IMR-90 (cell line): Measurements from ENCODE around the gene USP10. TPM values are rescaled to one million over a fixed set of nuclear protein-coding genes. Genes with fewer than 3 reads are reported as not detected.
A peak's percentile ranks its signal among the peaks of the same experiment; 100 is the strongest.

Source experiments
- ATAC-seq: fragments of 200-7000 bp; cut with Tn5 transposase; 2 replicates; pipeline ENCODE4 v1.9.1; 2020; ENCODE audit warnings: low read depth, mild to moderate bottlenecking, moderate library complexity
- BruUV-seq: library from RNA; stranded (reverse); fragments of 400-500 nt; replicated peaks from 2 replicates; lab custom pipeline; 2021; lab: Mats Ljungman, UMichigan
- CTCF ChIA-PET: fragments of 300-600 bp; formaldehyde crosslinking; extraction: SDS; loops from one replicate; lab custom pipeline; 2021; ENCODE audit warnings: antibody characterized with exemption; lab: Yijun Ruan, JAX
- POLR2A ChIA-PET: fragments of 300-600 bp; sonication (Branson Sonifier 250); formaldehyde crosslinking; loops from one replicate; lab custom pipeline; 2022; ENCODE audit warnings: antibody characterized with exemption; ENCODE audit not compliant: unreplicated experiment; lab: Charles Lee
- DNase-seq: peaks from one replicate; pipeline ENCODE4 v3.0.0; 2013
- H2AFZ ChIP-seq: replicated peaks from 2 replicates; pipeline ENCODE3; 2013; ENCODE audit warnings: low read length, mild to moderate bottlenecking; ENCODE audit not compliant: poor library complexity
- H2AK5ac ChIP-seq: 2 replicates; pipeline ENCODE4 v1.6.1; 2013; ENCODE audit warnings: low read depth, low read length, inconsistent platforms
- H2AK9ac ChIP-seq: replicated peaks from 2 replicates; pipeline ENCODE3; 2013; ENCODE audit warnings: mild to moderate bottlenecking, low read depth, low read length, moderate library complexity; ENCODE audit not compliant: poor library complexity
- H2BK120ac ChIP-seq: 2 replicates; pipeline ENCODE4 v1.6.1; 2013; ENCODE audit warnings: low read depth, low read length, inconsistent platforms
- H2BK15ac ChIP-seq: 3 replicates; pipeline ENCODE4 v1.6.1; 2013; ENCODE audit warnings: low read depth, low read length, inconsistent platforms
- H2BK20ac ChIP-seq: 2 replicates; pipeline ENCODE4 v1.6.1; 2013; ENCODE audit warnings: low read depth, mild to moderate bottlenecking, inconsistent platforms, low read length, moderate library complexity
- H2BK5ac ChIP-seq: 2 replicates; pipeline ENCODE4 v1.6.1; 2013; ENCODE audit warnings: mild to moderate bottlenecking, low read depth, low read length, inconsistent platforms; ENCODE audit not compliant: poor library complexity, severe bottlenecking
- H3K14ac ChIP-seq: replicated peaks from 2 replicates; pipeline ENCODE4 v1.6.1; 2013; ENCODE audit warnings: low read depth, low read length, inconsistent platforms
- H3K18ac ChIP-seq: 2 replicates; pipeline ENCODE4 v1.6.1; 2013; ENCODE audit warnings: low read depth, low read length, control low read depth
- H3K23ac ChIP-seq: 2 replicates; pipeline ENCODE4 v1.6.1; 2013; ENCODE audit warnings: low read depth, low read length, inconsistent platforms
- H3K27ac ChIP-seq: 2 replicates; pipeline ENCODE4 v1.5.1; 2013; ENCODE audit warnings: mild to moderate bottlenecking, control low read depth, low read length; ENCODE audit not compliant: insufficient read depth
- H3K27me3 ChIP-seq: 2 replicates; pipeline ENCODE4 v1.6.1; 2013; ENCODE audit warnings: low read length; ENCODE audit not compliant: control insufficient read depth, insufficient read depth
- H3K36me3 ChIP-seq: 2 replicates; pipeline ENCODE4 v1.6.1; 2013; ENCODE audit warnings: low read length, mixed read lengths; ENCODE audit not compliant: control insufficient read depth, insufficient read depth
- H3K4ac ChIP-seq: 2 replicates; pipeline ENCODE4 v1.6.1; 2013; ENCODE audit warnings: low read depth, low read length, inconsistent platforms
- H3K4me1 ChIP-seq: 2 replicates; pipeline ENCODE4 v1.6.1; 2013; ENCODE audit warnings: low read length, mixed read lengths; ENCODE audit not compliant: control insufficient read depth, insufficient read depth
- H3K4me2 ChIP-seq: 2 replicates; pipeline ENCODE4 v1.6.1; 2013; ENCODE audit warnings: low read depth, mild to moderate bottlenecking, control low read depth, low read length, moderate library complexity
- H3K4me3 ChIP-seq: 2 replicates; pipeline ENCODE4 v1.5.1; 2013; ENCODE audit warnings: low read depth, mild to moderate bottlenecking, control low read depth, low read length, moderate library complexity; ENCODE audit not compliant: insufficient read depth
- H3K56ac ChIP-seq: 2 replicates; pipeline ENCODE4 v1.6.1; 2013; ENCODE audit warnings: low read length, inconsistent platforms; ENCODE audit not compliant: insufficient read depth; ENCODE audit errors: extremely low read depth
- H3K79me1 ChIP-seq, 2 experiments: 2 replicates each; pipeline ENCODE4 v1.6.1; 2013; ENCODE audit warnings: low read length in 2 of 2, inconsistent platforms in 1 of 2, low read depth in 1 of 2
- H3K9ac ChIP-seq: 2 replicates; pipeline ENCODE4 v1.6.1; 2013; ENCODE audit warnings: low read depth, low read length, control low read depth
- H3K9me1 ChIP-seq: 2 replicates; pipeline ENCODE4 v1.6.1; 2013; ENCODE audit warnings: low read length, inconsistent platforms; ENCODE audit not compliant: insufficient read depth
- H3K9me3 ChIP-seq: 2 replicates; pipeline ENCODE4 v1.6.1; 2013; ENCODE audit warnings: low read length; ENCODE audit not compliant: control insufficient read depth, insufficient read depth
- H4K20me1 ChIP-seq: 2 replicates; pipeline ENCODE4 v1.6.1; 2013; ENCODE audit warnings: low read length, inconsistent platforms; ENCODE audit not compliant: insufficient read depth
- H4K5ac ChIP-seq: 2 replicates; pipeline ENCODE4 v1.6.1; 2013; ENCODE audit warnings: mild to moderate bottlenecking, low read depth, low read length, control low read depth
- H4K8ac ChIP-seq, 2 experiments: 2 replicates each; pipeline ENCODE4 v1.6.1; 2013; ENCODE audit warnings: low read depth in 2 of 2, low read length in 2 of 2, control low read depth in 1 of 2, inconsistent platforms in 1 of 2
- H4K91ac ChIP-seq: 2 replicates; pipeline ENCODE4 v1.6.1; 2013; ENCODE audit warnings: low read depth, low read length, inconsistent platforms; ENCODE audit not compliant: insufficient read depth
- BHLHE40 ChIP-seq: fragments of 150-350 bp; IDR thresholded peaks from 2 replicates; pipeline ENCODE4 v1.6.1; 2016; ENCODE audit warnings: mild to moderate bottlenecking, low read depth, low read length
- CTCF ChIP-seq: conservative IDR thresholded peaks from 2 replicates; pipeline ENCODE4 v1.5.1; 2012; ENCODE audit warnings: mild to moderate bottlenecking, low read depth, low read length, improper control_type of control experiment
- ELK1 ChIP-seq: fragments of 150-350 bp; IDR thresholded peaks from 2 replicates; pipeline ENCODE4 v1.6.1; 2016; ENCODE audit warnings: low read depth, mild to moderate bottlenecking, low read length, moderate library complexity, borderline replicate concordance
- MAFK ChIP-seq: IDR thresholded peaks from 2 replicates; pipeline ENCODE4 v1.6.1; 2012; ENCODE audit warnings: low read depth, low read length, improper control_type of control experiment
- MXI1 ChIP-seq: IDR thresholded peaks from 2 replicates; pipeline ENCODE4 v1.6.1; 2012; ENCODE audit warnings: low read depth, mild to moderate bottlenecking, low read length, moderate library complexity, borderline replicate concordance
- NFE2L2 ChIP-seq: fragments of 150-350 bp; IDR thresholded peaks from 2 replicates; pipeline ENCODE4 v1.6.1; 2016; ENCODE audit warnings: low read depth, mild to moderate bottlenecking, low read length
- POLR2A ChIP-seq: IDR thresholded peaks from 2 replicates; pipeline ENCODE4 v1.6.1; 2012; ENCODE audit warnings: mild to moderate bottlenecking, low read depth, low read length
- RCOR1 ChIP-seq: IDR thresholded peaks from 2 replicates; pipeline ENCODE4 v1.6.1; 2012; ENCODE audit warnings: mild to moderate bottlenecking, low read length, improper control_type of control experiment; ENCODE audit not compliant: insufficient replicate concordance
- USF2 ChIP-seq: fragments of 150-350 bp; IDR thresholded peaks from 2 replicates; pipeline ENCODE4 v1.6.1; 2017; ENCODE audit warnings: mild to moderate bottlenecking, antibody characterized with exemption, low read length, low read depth
- WGBS, 2 experiments: methylation state at CpG; one replicate each; pipeline versions ENCODE4 v1.1.5 to v1.1.7; 2013; ENCODE audit warnings: missing lambda C conversion rate in 2 of 2; ENCODE audit not compliant: insufficient read length in 1 of 2; ENCODE audit errors: extremely low coverage in 2 of 2; 5-methylcytosine and 5-hydroxymethylcytosine counted together
- dilution Hi-C: fragments of 300-500 bp; cut with HindIII; formaldehyde crosslinking; loops from one replicate; pipeline ENCODE4 v1.14.3; 2018; ENCODE audit warnings: low sequenced_read_pairs; ENCODE audit not compliant: unreplicated experiment
- in situ Hi-C: fragments of 300-500 bp; cut with MboI; formaldehyde crosslinking; loops from 3 replicates; pipeline ENCODE4 v1.14.3; 2019; ENCODE audit warnings: low sequenced_read_pairs, inconsistent platforms, mixed read lengths
- intact Hi-C: fragments of 100-400 bp; cut with micrococcal nuclease; formaldehyde crosslinking; loops from 2 replicates; pipeline ENCODE4 v1.10.0; 2022
- polyA plus RNA-seq, 3 experiments: library from polyadenylated mRNA; depleted of rRNA; stranded (reverse); fragments of >200 nt; gene quantifications; 2 replicates each; pipeline ENCODE4 v1.2.3, GENCODE V29; 2012; ENCODE audit warnings: low replicate concordance in 1 of 3
- total RNA-seq: library from RNA; depleted of rRNA; stranded (reverse); fragments of >200 nt; gene quantifications from 2 replicates; pipeline ENCODE4 v1.2.3, GENCODE V29; 2012

USP10 gene
- total and polyA plus RNA-seq, 2 of the 4 experiments (the other 2 are of a cell fraction) = 54.3 to 79.0 TPM

- POLR2A ChIA-PET = no interaction called here
- WGBS, 2 experiments = 100% methylated on average over 5 of the region's 10 CpGs; no CpG with 5 or more reads in 1 of the 2 experiments
These were observed 104.5 kb downstream of the USP10 start for GRCh38 chr16:84804326-84804725.

More at GRCh38 chr16:84804326-84804725, 104.5 kb downstream of the USP10 start:
- peak overlapping the region; percentile 43 for H2AK5ac ChIP-seq
- intact Hi-C loops = no loop called here
- no peaks in the 10 kb centered on the region for H3K36me3 ChIP-seq
- H2AK9ac ChIP-seq = peak overlapping the region; percentile 33
- H3K79me1 ChIP-seq = 0 out of 4 replicates have a peak, but pooled peaks cover 0 to 8% of the 10 kb centered on the region in 2 experiments
- H3K4me1 ChIP-seq = peaks cover 8% of the 10 kb centered on the region
- in situ Hi-C loops = no loop called here
- H3K23ac ChIP-seq = no peak overlapping the region
- ATAC-seq (no peak), DNase-seq (no peak)
- H3K9me3 ChIP-seq = 0 out of 2 replicates have a peak, but pooled peaks cover 3% of the 10 kb centered on the region
- H3K14ac ChIP-seq = no peak overlapping the region; the same call in 1 of the 2 replicates
- no TSS peak for BruUV-seq
- H3K4me3 ChIP-seq = no peak overlapping the region
- no peak overlapping the region; the same call in 1 of the 2 replicates for H3K4ac ChIP-seq
- H2BK15ac ChIP-seq = no peak overlapping the region
- H4K5ac ChIP-seq = no peak overlapping the region
- CTCF ChIA-PET = no interaction called here
- peak overlapping the region in 1 of 2 experiments; percentile 31; a peak in 1 of 4 replicates for H4K8ac ChIP-seq
- no peak overlapping the region for H3K56ac ChIP-seq
- H4K91ac ChIP-seq = no peak overlapping the region
- no peaks in the 10 kb centered on the region for H3K27me3 ChIP-seq
- H3K4me2 ChIP-seq = no peak overlapping the region
- no peak overlapping the region for H3K9ac ChIP-seq
- peak overlapping the region; percentile 51 for H2BK5ac ChIP-seq
- H2AFZ ChIP-seq = peak overlapping the region; percentile 33
- peaks cover 12% of the 10 kb centered on the region for H3K9me1 ChIP-seq
- H2BK20ac ChIP-seq = peak overlapping the region; percentile 20; the same call in 1 of the 2 replicates
- no peak overlapping the region for H3K18ac ChIP-seq
- 0 out of 2 replicates have a peak, but pooled peaks cover 4% of the 10 kb centered on the region for H4K20me1 ChIP-seq
- H2BK120ac ChIP-seq = peak overlapping the region; percentile 40; the same call in 1 of the 2 replicates
- H3K27ac ChIP-seq = no peak overlapping the region
- TF ChIP-seq CTCF (no peak), ELK1 (no peak), MAFK (no peak), POLR2A (no peak), BHLHE40 (no peak), MXI1 (no peak), USF2 (no peak), NFE2L2 (no peak), RCOR1 (no peak)
- dilution Hi-C loops = no loop called here
